ENCODE data around the gene UMODL1. TPM values are rescaled to one million over a fixed set of nuclear protein-coding genes. Genes with fewer than 3 reads are reported as not detected.

The UMODL1 gene
- total and polyA plus RNA-seq, 10 of the 15 experiments (the other 5 are each of a cell fraction or from before 2014, with no cell fraction given) = 0.01 to 0.11 (median 0.03) TPM; not detected in 5

DNA sequence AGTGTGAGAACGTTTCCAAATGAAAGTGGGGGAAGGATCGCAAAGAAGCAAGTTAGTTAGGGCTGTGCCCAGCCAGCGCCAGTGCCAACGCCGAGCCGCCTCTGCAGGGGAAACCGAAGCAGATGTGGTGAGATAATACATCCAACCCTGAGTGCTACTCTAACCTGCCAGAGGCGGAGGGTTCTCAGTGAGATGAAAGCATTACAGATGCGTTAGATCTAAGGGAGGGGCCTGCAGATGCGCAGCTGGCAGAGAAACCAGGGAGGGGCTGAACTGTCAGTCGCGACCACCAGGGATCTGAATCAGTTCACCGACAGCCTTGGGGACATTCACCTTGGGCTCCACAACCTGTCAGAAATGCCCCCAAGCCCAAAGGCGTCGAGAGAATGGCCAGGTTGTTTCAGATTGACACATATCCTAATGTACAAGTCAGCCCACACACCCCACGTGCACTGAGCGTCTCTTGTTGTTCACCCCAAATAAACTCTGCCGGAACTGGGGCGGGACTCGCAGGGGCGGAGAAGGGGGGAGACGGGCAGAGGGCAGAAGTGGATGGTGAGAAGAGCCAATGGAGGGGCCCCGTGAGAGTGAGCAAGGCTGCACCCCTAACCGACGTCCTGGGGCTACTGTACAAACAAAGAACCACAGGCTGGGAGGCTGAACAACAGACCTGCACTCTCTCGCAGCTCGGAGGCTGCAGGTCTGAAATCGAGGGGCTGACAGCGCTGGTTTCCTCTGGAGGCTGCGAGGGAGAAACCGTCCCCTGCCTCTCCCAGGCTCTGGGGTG, 8.7 kb upstream of the UMODL1 start (continued):
- TF ChIP-seq CHD2 (IDR thresholded peaks at IDR 0.05; ENCODE audit: borderline replicate concordance, low read depth, low read length) (0 out of 2 replicates have a peak, but pooled peaks have one; percentile 10), PAX5 (IDR thresholded peaks at IDR 0.05; ENCODE audit: borderline replicate concordance, low read depth, low read length) (0 out of 2 replicates have a peak, but pooled peaks have one; percentile 3), GATAD2B (conservative IDR thresholded peaks at IDR 0.05; ENCODE audit: low read depth) (0 out of 2 replicates have a peak, but pooled peaks have one; percentile 12), RAD51 (IDR thresholded peaks at IDR 0.05) (peak; percentile 74), EP300 (IDR thresholded peaks at IDR 0.05; ENCODE audit: borderline replicate concordance in 1 of 2, control insufficient read depth in 1 of 2, low read depth in 2 of 2, low read length in 2 of 2) (peak in 1 of 2 experiments; percentile 62; a peak in 1 of 4 replicates), BACH1 (IDR thresholded peaks at IDR 0.05; ENCODE audit: borderline replicate concordance) (0 out of 2 replicates have a peak, but pooled peaks have one; percentile 7), IKZF2 (IDR thresholded peaks at IDR 0.05) (peak in 1 of 2 experiments; percentile 24; a peak in 1 of 4 replicates), MTA2 (IDR thresholded peaks at IDR 0.05; ENCODE audit: low read depth) (peak; percentile 28; the same call in 1 of the 2 replicates), ETV6 (conservative IDR thresholded peaks at IDR 0.05 in 1 of 2, IDR thresholded peaks at IDR 0.05 in 1 of 2; ENCODE audit: borderline replicate concordance in 1 of 2, low read depth in 1 of 2) (peak in 1 of 2 experiments; percentile 49; a peak in 1 of 4 replicates), NR2C1 (IDR thresholded peaks at IDR 0.05) (peak; percentile 40; the same call in 1 of the 2 replicates), CBFB (IDR thresholded peaks at IDR 0.05; ENCODE audit: low read depth) (0 out of 2 replicates have a peak, but pooled peaks have one; percentile 15), DPF2 (IDR thresholded peaks at IDR 0.05) (no peak)
- TF ChIP-seq, protein P1, sequence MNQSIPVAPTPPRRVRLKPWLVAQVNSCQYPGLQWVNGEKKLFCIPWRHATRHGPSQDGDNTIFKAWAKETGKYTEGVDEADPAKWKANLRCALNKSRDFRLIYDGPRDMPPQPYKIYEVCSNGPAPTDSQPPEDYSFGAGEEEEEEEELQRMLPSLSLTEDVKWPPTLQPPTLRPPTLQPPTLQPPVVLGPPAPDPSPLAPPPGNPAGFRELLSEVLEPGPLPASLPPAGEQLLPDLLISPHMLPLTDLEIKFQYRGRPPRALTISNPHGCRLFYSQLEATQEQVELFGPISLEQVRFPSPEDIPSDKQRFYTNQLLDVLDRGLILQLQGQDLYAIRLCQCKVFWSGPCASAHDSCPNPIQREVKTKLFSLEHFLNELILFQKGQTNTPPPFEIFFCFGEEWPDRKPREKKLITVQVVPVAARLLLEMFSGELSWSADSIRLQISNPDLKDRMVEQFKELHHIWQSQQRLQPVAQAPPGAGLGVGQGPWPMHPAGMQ (IDR thresholded peaks at IDR 0.05; ENCODE audit: borderline replicate concordance) = no peak
- TF ChIP-seq, protein P2, sequence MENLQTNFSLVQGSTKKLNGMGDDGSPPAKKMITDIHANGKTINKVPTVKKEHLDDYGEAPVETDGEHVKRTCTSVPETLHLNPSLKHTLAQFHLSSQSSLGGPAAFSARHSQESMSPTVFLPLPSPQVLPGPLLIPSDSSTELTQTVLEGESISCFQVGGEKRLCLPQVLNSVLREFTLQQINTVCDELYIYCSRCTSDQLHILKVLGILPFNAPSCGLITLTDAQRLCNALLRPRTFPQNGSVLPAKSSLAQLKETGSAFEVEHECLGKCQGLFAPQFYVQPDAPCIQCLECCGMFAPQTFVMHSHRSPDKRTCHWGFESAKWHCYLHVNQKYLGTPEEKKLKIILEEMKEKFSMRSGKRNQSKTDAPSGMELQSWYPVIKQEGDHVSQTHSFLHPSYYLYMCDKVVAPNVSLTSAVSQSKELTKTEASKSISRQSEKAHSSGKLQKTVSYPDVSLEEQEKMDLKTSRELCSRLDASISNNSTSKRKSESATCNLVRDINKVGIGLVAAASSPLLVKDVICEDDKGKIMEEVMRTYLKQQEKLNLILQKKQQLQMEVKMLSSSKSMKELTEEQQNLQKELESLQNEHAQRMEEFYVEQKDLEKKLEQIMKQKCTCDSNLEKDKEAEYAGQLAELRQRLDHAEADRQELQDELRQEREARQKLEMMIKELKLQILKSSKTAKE (IDR thresholded peaks at IDR 0.05; ENCODE audit: low read depth, poor library complexity, severe bottlenecking) = no peak
- TF ChIP-seq, protein P3, sequence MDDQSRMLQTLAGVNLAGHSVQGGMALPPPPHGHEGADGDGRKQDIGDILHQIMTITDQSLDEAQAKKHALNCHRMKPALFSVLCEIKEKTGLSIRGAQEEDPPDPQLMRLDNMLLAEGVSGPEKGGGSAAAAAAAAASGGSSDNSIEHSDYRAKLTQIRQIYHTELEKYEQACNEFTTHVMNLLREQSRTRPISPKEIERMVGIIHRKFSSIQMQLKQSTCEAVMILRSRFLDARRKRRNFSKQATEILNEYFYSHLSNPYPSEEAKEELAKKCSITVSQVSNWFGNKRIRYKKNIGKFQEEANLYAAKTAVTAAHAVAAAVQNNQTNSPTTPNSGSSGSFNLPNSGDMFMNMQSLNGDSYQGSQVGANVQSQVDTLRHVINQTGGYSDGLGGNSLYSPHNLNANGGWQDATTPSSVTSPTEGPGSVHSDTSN (IDR thresholded peaks at IDR 0.05; ENCODE audit: insufficient replicate concordance, low read depth, low read length) = peak; percentile 79
- TF ChIP-seq, protein P4, sequence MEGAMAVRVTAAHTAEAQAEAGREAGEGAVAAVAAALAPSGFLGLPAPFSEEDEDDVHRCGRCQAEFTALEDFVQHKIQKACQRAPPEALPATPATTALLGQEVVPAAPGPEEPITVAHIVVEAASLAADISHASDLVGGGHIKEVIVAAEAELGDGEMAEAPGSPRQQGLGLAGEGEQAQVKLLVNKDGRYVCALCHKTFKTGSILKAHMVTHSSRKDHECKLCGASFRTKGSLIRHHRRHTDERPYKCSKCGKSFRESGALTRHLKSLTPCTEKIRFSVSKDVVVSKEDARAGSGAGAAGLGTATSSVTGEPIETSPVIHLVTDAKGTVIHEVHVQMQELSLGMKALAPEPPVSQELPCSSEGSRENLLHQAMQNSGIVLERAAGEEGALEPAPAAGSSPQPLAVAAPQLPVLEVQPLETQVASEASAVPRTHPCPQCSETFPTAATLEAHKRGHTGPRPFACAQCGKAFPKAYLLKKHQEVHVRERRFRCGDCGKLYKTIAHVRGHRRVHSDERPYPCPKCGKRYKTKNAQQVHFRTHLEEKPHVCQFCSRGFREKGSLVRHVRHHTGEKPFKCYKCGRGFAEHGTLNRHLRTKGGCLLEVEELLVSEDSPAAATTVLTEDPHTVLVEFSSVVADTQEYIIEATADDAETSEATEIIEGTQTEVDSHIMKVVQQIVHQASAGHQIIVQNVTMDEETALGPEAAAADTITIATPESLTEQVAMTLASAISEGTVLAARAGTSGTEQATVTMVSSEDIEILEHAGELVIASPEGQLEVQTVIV (IDR thresholded peaks at IDR 0.05; ENCODE audit: borderline replicate concordance, partially characterized antibody) = peak; percentile 13

Data from GM12878 (cell line).